ENCODE results near the gene HTT-AS.

Gene HTT-AS

GRCh38 chr4:3071811-3072210 lies 2.5 kb downstream of the HTT-AS start:
- H3K4me2 ChIP-seq (ENCODE audit: low read depth, low read length, poor library complexity, severe bottlenecking) = no peak overlapping the region
- H3K79me2 ChIP-seq (ENCODE audit: insufficient read depth, low read length) = peaks cover 19% of the 10 kb centered on the region
- no peaks in the 10 kb centered on the region for H3K36me3 ChIP-seq (ENCODE audit: low read length)
- no peaks in the 10 kb centered on the region; the same call in 1 of the 2 replicates for H3F3A ChIP-seq (ENCODE audit: insufficient read depth)
- H3K27ac ChIP-seq (ENCODE audit: low read depth, low read length) = no peak overlapping the region
- H3K9me2 ChIP-seq (replicated peaks; ENCODE audit: insufficient read depth, low read length) = no peaks in the 10 kb centered on the region
- H2AFZ ChIP-seq (ENCODE audit: low read depth, low read length, severe bottlenecking) = no peak overlapping the region
- TF ChIP-seq CTCF (IDR thresholded peaks at IDR 0.05; ENCODE audit: insufficient read depth, low read length, poor library complexity, severe bottlenecking) (no peak), EZH2phosphoT487 (conservative IDR thresholded peaks at IDR 0.05; ENCODE audit: low read length) (no peak)
- H3K9me3 ChIP-seq (ENCODE audit: insufficient read depth, low read length) = no peaks in the 10 kb centered on the region
- no peaks in the 10 kb centered on the region; the same call in 1 of the 2 replicates for H4K20me1 ChIP-seq (ENCODE audit: low read depth, low read length)
- H3K4me3 ChIP-seq (ENCODE audit: insufficient read depth, low read length, poor library complexity, severe bottlenecking) = no peak overlapping the region
- H3K27me3 ChIP-seq (ENCODE audit: low read length) = no peaks in the 10 kb centered on the region
- H3K9ac ChIP-seq (ENCODE audit: low read length) = no peak overlapping the region

DNA sequence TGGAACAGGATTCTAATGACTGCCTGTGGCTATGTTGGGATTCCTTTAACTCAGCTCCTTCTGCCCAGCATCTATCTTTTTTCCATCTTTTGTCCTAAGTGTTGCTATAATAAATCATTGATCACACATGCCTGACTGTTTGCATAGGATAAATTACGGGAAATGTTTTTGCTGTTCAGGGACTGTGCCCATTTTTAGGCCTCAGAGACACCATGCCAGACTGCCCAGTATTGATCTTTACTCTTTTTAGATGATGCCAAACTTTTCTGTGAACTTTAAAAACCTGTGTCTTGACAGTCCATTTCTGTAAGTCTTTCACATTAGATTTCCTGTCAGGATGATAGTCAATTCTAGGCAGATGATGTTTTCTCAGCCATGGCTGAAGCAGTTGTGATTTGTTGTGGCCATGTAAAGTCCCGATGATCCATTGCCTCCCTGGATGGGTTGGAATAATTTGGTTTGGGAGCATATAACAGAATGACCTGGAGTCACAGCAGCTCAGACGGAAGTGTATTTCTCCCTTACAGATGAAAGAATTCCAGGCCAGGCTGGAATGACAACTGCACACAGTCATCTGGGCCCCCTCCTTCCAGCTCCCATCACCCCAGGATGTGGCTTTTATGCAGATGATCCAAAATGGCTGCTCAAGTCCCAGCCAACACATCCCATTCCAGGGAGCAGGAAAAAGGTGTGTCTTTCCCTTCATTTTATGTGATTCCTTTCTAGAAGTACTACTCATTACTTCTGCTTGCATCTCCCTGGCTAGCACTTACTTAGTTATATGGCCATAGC lies 3.4 kb downstream of the HTT-AS start:
- Histone ChIP-seq H3K9ac (ENCODE audit: low read length) (no peak overlapping the region), H2AFZ (ENCODE audit: low read depth, low read length, severe bottlenecking) (no peak overlapping the region), H3F3A (ENCODE audit: insufficient read depth) (no peaks in the 10 kb centered on the region), H3K36me3 (ENCODE audit: low read length) (no peaks in the 10 kb centered on the region), H3K79me2 (ENCODE audit: insufficient read depth, low read length) (peaks cover 10% of the 10 kb centered on the region), H4K20me1 (ENCODE audit: low read depth, low read length) (no peaks in the 10 kb centered on the region; the same call in 1 of the 2 replicates), H3K4me2 (ENCODE audit: low read depth, low read length, poor library complexity, severe bottlenecking) (no peak overlapping the region), H3K9me2 (replicated peaks; ENCODE audit: insufficient read depth, low read length) (no peaks in the 10 kb centered on the region), H3K27me3 (ENCODE audit: low read length) (no peaks in the 10 kb centered on the region), H3K9me3 (ENCODE audit: insufficient read depth, low read length) (no peaks in the 10 kb centered on the region), H3K27ac (ENCODE audit: low read depth, low read length) (no peak overlapping the region), H3K4me3 (ENCODE audit: insufficient read depth, low read length, poor library complexity, severe bottlenecking) (no peak overlapping the region)
- TF ChIP-seq EZH2phosphoT487 (conservative IDR thresholded peaks at IDR 0.05; ENCODE audit: low read length) (no peak), CTCF (IDR thresholded peaks at IDR 0.05; ENCODE audit: insufficient read depth, low read length, poor library complexity, severe bottlenecking) (no peak)

GRCh38 chr4:3069661-3070199 lies 4.6 kb downstream of the HTT-AS start:
- no peaks in the 10 kb centered on the region for H3K36me3 ChIP-seq (ENCODE audit: low read length)
- H3K9ac ChIP-seq (ENCODE audit: low read length) = no peak overlapping the region
- no peak overlapping the region for H3K4me3 ChIP-seq (ENCODE audit: insufficient read depth, low read length, poor library complexity, severe bottlenecking)
- no peaks in the 10 kb centered on the region for H3F3A ChIP-seq (ENCODE audit: insufficient read depth)
- no peaks in the 10 kb centered on the region for H4K20me1 ChIP-seq (ENCODE audit: low read depth, low read length)
- H3K27me3 ChIP-seq (ENCODE audit: low read length) = no peaks in the 10 kb centered on the region
- no peak overlapping the region for H3K4me2 ChIP-seq (ENCODE audit: low read depth, low read length, poor library complexity, severe bottlenecking)
- H2AFZ ChIP-seq (ENCODE audit: low read depth, low read length, severe bottlenecking) = no peak overlapping the region
- no peaks in the 10 kb centered on the region for H3K9me2 ChIP-seq (replicated peaks; ENCODE audit: insufficient read depth, low read length)
- TF ChIP-seq EZH2phosphoT487 (conservative IDR thresholded peaks at IDR 0.05; ENCODE audit: low read length) = no peak
- no peak for TF ChIP-seq CTCF (IDR thresholded peaks at IDR 0.05; ENCODE audit: insufficient read depth, low read length, poor library complexity, severe bottlenecking)
- H3K9me3 ChIP-seq (ENCODE audit: insufficient read depth, low read length) = no peaks in the 10 kb centered on the region
- no peaks in the 10 kb centered on the region for H3K79me2 ChIP-seq (ENCODE audit: insufficient read depth, low read length)
- H3K27ac ChIP-seq (ENCODE audit: low read depth, low read length) = no peak overlapping the region
